Upper lobe of left lung (tissue), 6 donors: Measurements from ENCODE around the gene PGS1. TPM values are rescaled to one million over a fixed set of nuclear protein-coding genes. Genes with fewer than 3 reads are reported as not detected.
A peak's percentile ranks its signal among the peaks of the same experiment; 100 is the strongest.

ENCODE experiments used
- ATAC-seq, 2 donors: fragments of 200-7000 bp; cut with Tn5 transposase; one replicate each; pipeline ENCODE4 v1.9.1; 2022; ENCODE audit warnings: mild to moderate bottlenecking in 2 of 2, moderate library complexity in 2 of 2; ENCODE audit not compliant: low FRiP score in 2 of 2
- DNase-seq, 2 donors: peaks; one replicate each; pipeline ENCODE4 v3.0.0-alpha.2; 2019 to 2020
- H3K27ac ChIP-seq, 4 donors: fragments of 200-600 bp; sonication (generic); one replicate each; pipeline ENCODE4 v1.5.1; 2016 to 2019
- H3K27me3 ChIP-seq, 4 donors: fragments of 200-600 bp; sonication (generic); one replicate each; pipeline ENCODE4 v1.5.1; 2017 to 2019
- H3K36me3 ChIP-seq, 4 donors: fragments of 200-600 bp; sonication (generic); one replicate each; pipeline ENCODE4 v1.5.1; 2016 to 2019
- H3K4me1 ChIP-seq, 4 donors: fragments of 200-600 bp; sonication (generic); one replicate each; pipeline ENCODE4 v1.5.1; 2018 to 2019
- H3K4me3 ChIP-seq, 4 donors: fragments of 200-600 bp; sonication (generic); one replicate each; pipeline ENCODE4 v1.5.1; 2017 to 2019; ENCODE audit warnings: mild to moderate bottlenecking in 2 of 4, moderate library complexity in 1 of 4
- H3K9me3 ChIP-seq, 4 donors: fragments of 200-600 bp; sonication (generic); one replicate each; pipeline ENCODE4 v1.5.1; 2018 to 2019
- EP300 ChIP-seq, 4 donors: sonication (generic); formaldehyde crosslinking; IDR thresholded peaks; one replicate each; pipeline ENCODE4 v1.5.1; 2017; ENCODE audit warnings: antibody characterized with exemption in 4 of 4, control low read depth in 2 of 4
- POLR2A ChIP-seq, 4 donors: fragments of 450-650 bp; IDR thresholded peaks; one replicate each; pipeline ENCODE4 v1.5.1; 2016 to 2017; ENCODE audit warnings: antibody characterized with exemption in 4 of 4, mild to moderate bottlenecking in 2 of 4
- POLR2AphosphoS5 ChIP-seq, 2 donors: sonication (generic); formaldehyde crosslinking; IDR thresholded peaks; one replicate each; pipeline ENCODE4 v1.5.1; 2017; ENCODE audit warnings: antibody characterized with exemption in 2 of 2
- WGBS, 2 donors: methylation state at CpG; one replicate each; pipeline ENCODE4 v1.1.5; 2017 to 2018; 5-methylcytosine and 5-hydroxymethylcytosine counted together
- total RNA-seq, 6 donors: library from RNA; depleted of rRNA in 4 of 6; stranded (reverse); fragments of >200 nt in 4 of 6; gene quantifications; one replicate each; pipeline versions ENCODE4 v1.1.0 to v1.2.1, GENCODE V29; 2016 to 2021
- TF ChIP-seq, protein P1 (sequence below), 6 experiments: fragments of 450-650 bp in 4 of 6; fragments of 200-600 bp in 2 of 6; sonication (generic) in 2 of 6; IDR thresholded peaks; one replicate each; pipeline ENCODE4 v1.5.1; 2016 to 2019; ENCODE audit warnings: antibody characterized with exemption in 6 of 6
- donor health status: DM: no; HTN: no; CAD: no; lungs with moderate emphysema.
- donor health status: DM: no; HTN: yes; CAD: no; lungs with severe emphysema.

Gene PGS1
- total RNA-seq, 6 donors from 2014 or later = 79.2 to 348 (median 92.3) TPM

- Histone ChIP-seq H3K36me3 (no peaks in the 10 kb centered on the region), H3K4me1 (peaks cover 64 to 84% (median 77%) of the 10 kb centered on the region in 4 donors), H3K27ac (no peak overlapping the region), H3K9me3 (no peaks in the 10 kb centered on the region), H3K4me3 (no peak overlapping the region), H3K27me3 (no peaks in the 10 kb centered on the region)
- ATAC-seq (no peak), DNase-seq (no peak)
- 81% methylated on average over 8 to 9 of the region's 9 CpGs for WGBS, 2 donors
- TF ChIP-seq, protein P1, sequence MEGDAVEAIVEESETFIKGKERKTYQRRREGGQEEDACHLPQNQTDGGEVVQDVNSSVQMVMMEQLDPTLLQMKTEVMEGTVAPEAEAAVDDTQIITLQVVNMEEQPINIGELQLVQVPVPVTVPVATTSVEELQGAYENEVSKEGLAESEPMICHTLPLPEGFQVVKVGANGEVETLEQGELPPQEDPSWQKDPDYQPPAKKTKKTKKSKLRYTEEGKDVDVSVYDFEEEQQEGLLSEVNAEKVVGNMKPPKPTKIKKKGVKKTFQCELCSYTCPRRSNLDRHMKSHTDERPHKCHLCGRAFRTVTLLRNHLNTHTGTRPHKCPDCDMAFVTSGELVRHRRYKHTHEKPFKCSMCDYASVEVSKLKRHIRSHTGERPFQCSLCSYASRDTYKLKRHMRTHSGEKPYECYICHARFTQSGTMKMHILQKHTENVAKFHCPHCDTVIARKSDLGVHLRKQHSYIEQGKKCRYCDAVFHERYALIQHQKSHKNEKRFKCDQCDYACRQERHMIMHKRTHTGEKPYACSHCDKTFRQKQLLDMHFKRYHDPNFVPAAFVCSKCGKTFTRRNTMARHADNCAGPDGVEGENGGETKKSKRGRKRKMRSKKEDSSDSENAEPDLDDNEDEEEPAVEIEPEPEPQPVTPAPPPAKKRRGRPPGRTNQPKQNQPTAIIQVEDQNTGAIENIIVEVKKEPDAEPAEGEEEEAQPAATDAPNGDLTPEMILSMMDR (IDR thresholded peaks at IDR 0.05) = no peak
- TF ChIP-seq POLR2A (IDR thresholded peaks at IDR 0.05) (no peak), EP300 (IDR thresholded peaks at IDR 0.05) (no peak), POLR2AphosphoS5 (IDR thresholded peaks at IDR 0.05) (no peak)
These were observed 30.2 kb upstream of the PGS1 start for GRCh38 chr17:78348055-78348770.

DNA sequence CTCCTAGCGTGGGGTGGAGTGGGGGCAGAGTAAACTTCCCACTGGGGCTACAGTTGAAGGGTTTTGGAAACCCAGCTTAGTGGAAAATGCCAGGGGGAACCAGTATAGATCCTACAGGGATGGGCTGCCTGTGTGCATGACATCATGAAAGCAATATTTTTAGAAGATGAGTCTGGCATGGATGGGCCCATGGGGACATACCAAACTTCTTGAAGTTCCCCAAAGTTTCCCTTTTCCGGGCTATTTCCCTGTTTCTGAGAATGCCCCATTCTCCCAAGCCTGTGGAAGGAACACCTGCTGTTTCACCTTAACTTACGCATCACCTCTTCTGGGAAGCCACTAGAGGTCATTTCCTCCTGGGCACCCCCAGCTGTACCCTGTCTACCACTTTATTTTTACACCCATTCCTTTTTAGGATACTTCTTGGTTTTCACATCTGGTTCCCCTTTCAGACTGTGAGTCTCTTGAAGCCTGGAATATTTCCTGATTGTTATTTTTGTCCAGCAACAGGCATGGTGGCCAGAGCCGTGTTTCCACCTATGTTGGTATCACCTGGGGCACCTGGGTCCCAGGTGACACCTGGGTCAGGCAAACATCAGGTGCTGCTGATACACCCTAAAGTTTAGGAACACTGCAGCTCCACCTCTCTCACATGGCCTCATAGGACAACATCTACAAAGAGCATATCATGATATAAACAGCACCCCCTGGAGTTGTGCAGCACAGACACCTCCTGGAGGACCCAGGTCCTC lies 28.4 kb upstream of the PGS1 start:
- Histone ChIP-seq H3K36me3 (peaks cover 0 to 6% (median 0%) of the 10 kb centered on the region in 4 donors), H3K4me3 (no peak overlapping the region), H3K27me3 (no peaks in the 10 kb centered on the region), H3K4me1 (peaks cover 64 to 84% (median 78%) of the 10 kb centered on the region in 4 donors), H3K9me3 (no peaks in the 10 kb centered on the region), H3K27ac (peak overlapping the region in 3 of 4 donors; percentile 93 to 100 (median 98))
- ATAC-seq (no peak), DNase-seq (no peak)
- TF ChIP-seq EP300 (IDR thresholded peaks at IDR 0.05) (no peak), POLR2AphosphoS5 (IDR thresholded peaks at IDR 0.05) (no peak), POLR2A (IDR thresholded peaks at IDR 0.05) (no peak)
- TF ChIP-seq, protein P1 (IDR thresholded peaks at IDR 0.05) = no peak
- WGBS, 2 donors = 68 to 83% methylated on average over 4 of the region's 4 CpGs

DNA sequence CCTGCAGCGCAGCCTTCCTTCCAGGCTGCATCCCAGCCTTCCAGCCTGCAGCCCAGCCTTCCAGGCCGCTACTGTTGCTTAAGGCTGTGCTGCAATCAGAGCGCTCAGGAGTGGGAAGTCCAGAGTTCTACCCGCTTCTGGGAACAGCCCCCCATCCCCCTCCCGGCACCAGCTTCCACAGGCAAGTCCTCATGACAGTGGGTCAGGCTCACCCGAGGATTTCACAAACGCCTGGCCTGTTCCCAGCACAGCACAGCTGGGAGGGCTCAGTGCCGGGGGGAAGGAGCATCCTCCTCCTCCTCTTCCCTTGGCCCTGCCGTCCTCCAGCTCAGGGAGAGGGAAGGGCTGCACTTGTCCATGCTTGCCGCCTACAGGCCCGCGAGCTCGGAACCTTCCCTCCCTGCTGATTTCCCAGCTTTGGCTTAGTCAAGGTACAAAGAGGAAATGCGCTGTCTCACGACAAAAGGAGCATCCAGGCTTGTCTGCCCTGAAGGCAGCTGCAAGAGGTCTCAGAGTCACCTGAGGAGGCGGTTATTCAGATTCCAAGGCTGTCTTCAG lies 26.9 kb upstream of the PGS1 start:
- TF ChIP-seq POLR2A (IDR thresholded peaks at IDR 0.05) (peak in 1 of 4 donors; percentile 62), EP300 (IDR thresholded peaks at IDR 0.05) (peak; percentile 93 to 99 (median 97)), POLR2AphosphoS5 (IDR thresholded peaks at IDR 0.05) (peak; percentile 96 to 100)
- TF ChIP-seq, protein P1 (IDR thresholded peaks at IDR 0.05) = peak in 4 of 6 experiments; percentile 9 to 48 (median 18)
- Histone ChIP-seq H3K9me3 (no peaks in the 10 kb centered on the region), H3K27ac (peak overlapping the region; percentile 93 to 100 (median 98)), H3K4me3 (no peak overlapping the region), H3K4me1 (peaks cover 68 to 85% (median 82%) of the 10 kb centered on the region in 4 donors), H3K36me3 (peaks cover 0 to 20% (median 4%) of the 10 kb centered on the region in 4 donors), H3K27me3 (no peaks in the 10 kb centered on the region)
- ATAC-seq (peak; percentile 81 to 84), DNase-seq (peak; percentile 89 to 97)
- WGBS, 2 donors = 21 to 28% methylated on average over 9 to 13 of the region's 16 CpGs

- 87 to 90% methylated on average over 8 of the region's 8 CpGs for WGBS, 2 donors
- peaks cover 79 to 91% (median 88%) of the 10 kb centered on the region in 4 donors for H3K4me1 ChIP-seq
- DNase-seq = no peak
These were observed 24.6 kb upstream of the PGS1 start for GRCh38 chr17:78353834-78354233.

More at GRCh38 chr17:78353834-78354233, 24.6 kb upstream of the PGS1 start:
- Histone ChIP-seq H3K9me3 (no peaks in the 10 kb centered on the region), H3K36me3 (peaks cover 0 to 43% (median 22%) of the 10 kb centered on the region in 4 donors), H3K27me3 (no peaks in the 10 kb centered on the region), H3K27ac (peak overlapping the region; percentile 98 to 100 (median 98)), H3K4me3 (peak overlapping the region in 2 of 4 donors; percentile 46 to 49)
- ATAC-seq = no peak
- TF ChIP-seq EP300 (IDR thresholded peaks at IDR 0.05) (no peak), POLR2A (IDR thresholded peaks at IDR 0.05) (no peak), POLR2AphosphoS5 (IDR thresholded peaks at IDR 0.05) (no peak)
- TF ChIP-seq, protein P1 (IDR thresholded peaks at IDR 0.05) = no peak
